OCI-LY3 (cell line): Measurements from ENCODE around the gene LAMTOR3.

ENCODE experiments used
- H2AFZ ChIP-seq: fragments of 200-600, 300-600 bp; shearing (Covaris generic); 2 replicates; pipeline ENCODE4 v1.6.0; 2014; ENCODE audit warnings: antibody characterized with exemption, low read depth, low read length
- H3K27ac ChIP-seq: fragments of 200-600, 300-600 bp; sonication (generic); 2 replicates; pipeline ENCODE4 v1.5.1; 2014; ENCODE audit warnings: mild to moderate bottlenecking, low read length, moderate library complexity, mixed read lengths
- H3K27me3 ChIP-seq: fragments of 200-600, 300-600 bp; sonication (generic); 2 replicates; pipeline ENCODE4 v1.6.1; 2014; ENCODE audit warnings: low read depth, low read length, mixed read lengths
- H3K36me3 ChIP-seq: fragments of 200-600, 300-600 bp; sonication (generic); replicated peaks from 2 replicates; pipeline ENCODE3; 2014; ENCODE audit warnings: low read depth, low read length, mixed read lengths
- H3K4me1 ChIP-seq: fragments of 300-600, 200-600 bp; sonication (generic); 2 replicates; pipeline ENCODE4 v1.6.1; 2014; ENCODE audit warnings: low read length, mixed read lengths
- H3K4me2 ChIP-seq: fragments of 200-600, 300-600 bp; sonication (generic); 2 replicates; pipeline ENCODE4 v1.6.1; 2014; ENCODE audit warnings: low read length, mixed read lengths
- H3K4me3 ChIP-seq: fragments of 300-600, 200-600 bp; sonication (generic); 2 replicates; pipeline ENCODE4 v1.5.1; 2014; ENCODE audit warnings: antibody characterized with exemption, mild to moderate bottlenecking, low read length, moderate library complexity
- H3K79me2 ChIP-seq: fragments of 300-600, 200-600 bp; shearing (Covaris generic); 2 replicates; pipeline ENCODE4 v1.6.1; 2014; ENCODE audit warnings: mild to moderate bottlenecking, low read length, mixed read lengths
- H3K9ac ChIP-seq: fragments of 300-600, 200-600 bp; shearing (Covaris generic); 2 replicates; pipeline ENCODE4 v1.6.0; 2014; ENCODE audit warnings: mild to moderate bottlenecking, low read length, moderate library complexity
- H3K9me3 ChIP-seq: fragments of 200-600, 300-600 bp; shearing (Covaris generic); 2 replicates; pipeline ENCODE4 v1.6.1; 2014; ENCODE audit warnings: low read length, mixed read lengths; ENCODE audit not compliant: insufficient read depth
- H4K20me1 ChIP-seq: fragments of 200-600, 300-600 bp; sonication (generic); 2 replicates; pipeline ENCODE4 v1.6.1; 2016; ENCODE audit warnings: low read length, mixed read lengths; ENCODE audit not compliant: insufficient read depth
- EZH2phosphoT487 ChIP-seq: fragments of 200-600 bp; shearing (Covaris generic); IDR thresholded peaks from 2 replicates; pipeline ENCODE4 v1.6.1; 2018; ENCODE audit warnings: antibody characterized with exemption, mixed run types, low read depth
- TF ChIP-seq, protein P1 (sequence below): fragments of 200-600, 300-600 bp; sonication (generic); IDR thresholded peaks from 2 replicates; pipeline ENCODE4 v1.5.1; 2014; ENCODE audit warnings: antibody characterized with exemption, low read length, low read depth

LAMTOR3 gene

DNA sequence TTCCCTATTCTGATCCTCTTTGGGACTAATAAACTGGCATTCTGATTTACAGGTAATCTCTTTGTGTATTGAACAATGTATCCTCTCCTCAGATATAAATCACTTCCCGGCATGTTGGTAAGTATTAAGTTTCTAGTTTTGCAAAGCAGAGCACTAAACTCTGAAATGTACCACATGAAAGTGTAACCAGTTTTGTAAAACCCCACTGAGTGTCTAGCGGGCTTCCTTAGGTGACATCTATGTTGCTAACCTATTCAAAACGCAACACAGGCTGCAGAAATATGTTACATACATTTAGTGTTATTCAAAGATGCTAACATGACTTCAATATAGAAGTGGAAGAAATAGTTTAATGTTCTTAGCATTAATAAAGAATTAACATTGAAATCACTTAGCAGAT is 26.9 kb upstream of the LAMTOR3 start:
- no peaks in the 10 kb centered on the region for H4K20me1 ChIP-seq
- H3K4me1 ChIP-seq = no peaks in the 10 kb centered on the region
- no peak overlapping the region for H3K9ac ChIP-seq
- no peak overlapping the region for H2AFZ ChIP-seq
- peaks cover 39% of the 10 kb centered on the region for H3K36me3 ChIP-seq
- no peak overlapping the region for H3K4me3 ChIP-seq
- no peak overlapping the region for H3K27ac ChIP-seq
- no peak overlapping the region for H3K4me2 ChIP-seq
- TF ChIP-seq, protein P1, sequence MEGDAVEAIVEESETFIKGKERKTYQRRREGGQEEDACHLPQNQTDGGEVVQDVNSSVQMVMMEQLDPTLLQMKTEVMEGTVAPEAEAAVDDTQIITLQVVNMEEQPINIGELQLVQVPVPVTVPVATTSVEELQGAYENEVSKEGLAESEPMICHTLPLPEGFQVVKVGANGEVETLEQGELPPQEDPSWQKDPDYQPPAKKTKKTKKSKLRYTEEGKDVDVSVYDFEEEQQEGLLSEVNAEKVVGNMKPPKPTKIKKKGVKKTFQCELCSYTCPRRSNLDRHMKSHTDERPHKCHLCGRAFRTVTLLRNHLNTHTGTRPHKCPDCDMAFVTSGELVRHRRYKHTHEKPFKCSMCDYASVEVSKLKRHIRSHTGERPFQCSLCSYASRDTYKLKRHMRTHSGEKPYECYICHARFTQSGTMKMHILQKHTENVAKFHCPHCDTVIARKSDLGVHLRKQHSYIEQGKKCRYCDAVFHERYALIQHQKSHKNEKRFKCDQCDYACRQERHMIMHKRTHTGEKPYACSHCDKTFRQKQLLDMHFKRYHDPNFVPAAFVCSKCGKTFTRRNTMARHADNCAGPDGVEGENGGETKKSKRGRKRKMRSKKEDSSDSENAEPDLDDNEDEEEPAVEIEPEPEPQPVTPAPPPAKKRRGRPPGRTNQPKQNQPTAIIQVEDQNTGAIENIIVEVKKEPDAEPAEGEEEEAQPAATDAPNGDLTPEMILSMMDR = no peak
- no peak for TF ChIP-seq EZH2phosphoT487
- peaks cover 4% of the 10 kb centered on the region; the same call in 1 of the 2 replicates for H3K79me2 ChIP-seq
- H3K9me3 ChIP-seq = no peaks in the 10 kb centered on the region
- H3K27me3 ChIP-seq = no peaks in the 10 kb centered on the region

DNA sequence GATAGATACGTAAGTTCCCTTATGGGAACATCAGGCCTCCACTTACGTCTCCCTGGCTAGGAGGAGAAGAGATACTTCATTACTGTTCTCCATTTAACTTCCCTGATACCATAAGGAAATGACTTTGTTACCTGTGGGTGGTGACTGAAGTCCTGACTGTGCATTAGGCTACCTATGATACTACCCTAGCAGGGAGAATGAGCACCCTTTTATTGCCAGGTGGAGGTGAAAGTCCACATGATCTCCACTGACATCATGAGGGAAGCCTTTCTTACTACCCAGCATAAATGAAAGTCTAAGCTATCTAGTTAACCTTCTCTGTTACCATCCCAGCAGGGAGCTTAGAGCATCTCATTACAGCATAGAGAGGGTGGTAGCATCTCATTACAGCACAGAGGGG is 24.4 kb upstream of the LAMTOR3 start:
- H3K4me1 ChIP-seq = no peaks in the 10 kb centered on the region
- no peak overlapping the region for H3K27ac ChIP-seq
- TF ChIP-seq EZH2phosphoT487 = no peak
- TF ChIP-seq, protein P1 = no peak
- no peaks in the 10 kb centered on the region for H3K27me3 ChIP-seq
- no peak overlapping the region for H3K4me3 ChIP-seq
- no peak overlapping the region for H2AFZ ChIP-seq
- H3K79me2 ChIP-seq = no peaks in the 10 kb centered on the region
- no peak overlapping the region for H3K9ac ChIP-seq
- peaks cover 42% of the 10 kb centered on the region for H3K36me3 ChIP-seq
- no peaks in the 10 kb centered on the region for H4K20me1 ChIP-seq
- H3K4me2 ChIP-seq = no peak overlapping the region
- H3K9me3 ChIP-seq = no peaks in the 10 kb centered on the region

DNA sequence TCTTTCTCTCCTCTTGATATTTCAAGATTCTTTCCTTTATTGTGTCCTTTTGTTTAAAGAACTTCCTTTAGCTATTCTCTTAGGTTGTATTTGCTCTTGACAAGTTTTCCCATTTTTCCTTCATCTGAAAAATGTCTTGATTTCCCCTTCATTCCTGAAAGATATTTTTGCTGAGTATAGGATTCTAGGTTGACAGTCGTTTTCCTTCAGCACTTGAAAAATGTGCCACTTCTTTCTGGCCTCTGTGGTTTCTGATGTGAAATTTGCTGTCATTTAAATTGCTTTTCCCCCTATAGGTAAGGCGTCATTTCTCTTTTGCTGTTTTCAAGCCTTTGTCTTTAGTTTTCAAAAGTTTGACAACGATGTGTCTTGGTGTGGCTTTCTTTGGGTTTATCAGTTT is 23.3 kb upstream of the LAMTOR3 start:
- Histone ChIP-seq H3K4me1 (no peaks in the 10 kb centered on the region), H2AFZ (no peak overlapping the region), H3K79me2 (no peaks in the 10 kb centered on the region), H3K27me3 (no peaks in the 10 kb centered on the region), H3K9ac (no peak overlapping the region), H3K27ac (no peak overlapping the region), H4K20me1 (no peaks in the 10 kb centered on the region), H3K4me3 (no peak overlapping the region), H3K4me2 (no peak overlapping the region), H3K9me3 (no peaks in the 10 kb centered on the region), H3K36me3 (peaks cover 41% of the 10 kb centered on the region)
- TF ChIP-seq EZH2phosphoT487 = no peak
- TF ChIP-seq, protein P1 = no peak

DNA sequence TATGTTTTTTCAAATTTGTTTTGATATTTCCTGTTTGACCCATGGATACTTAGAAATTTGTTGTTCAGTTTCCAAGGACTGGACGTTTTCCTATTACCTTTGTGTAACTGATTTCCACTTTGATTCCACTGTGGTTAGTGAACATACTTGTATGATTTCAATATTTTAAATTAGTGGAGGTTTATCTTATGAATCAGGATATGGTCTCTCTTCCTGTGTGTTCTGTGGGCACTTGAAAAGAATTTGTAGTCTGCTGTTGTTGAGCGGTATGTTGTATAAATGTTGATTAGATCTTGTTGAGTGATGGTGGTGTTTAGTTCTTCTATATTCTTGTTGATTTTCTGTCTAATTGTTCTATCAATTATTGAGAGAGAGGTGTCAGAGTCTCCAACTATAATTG is 21.2 kb upstream of the LAMTOR3 start:
- Histone ChIP-seq H3K4me2 (no peak overlapping the region), H3K9ac (no peak overlapping the region), H4K20me1 (no peaks in the 10 kb centered on the region), H3K4me1 (no peaks in the 10 kb centered on the region), H3K4me3 (no peak overlapping the region), H3K36me3 (peaks cover 29% of the 10 kb centered on the region), H3K79me2 (no peaks in the 10 kb centered on the region), H3K27ac (no peak overlapping the region), H3K9me3 (no peaks in the 10 kb centered on the region), H3K27me3 (no peaks in the 10 kb centered on the region), H2AFZ (no peak overlapping the region)
- TF ChIP-seq, protein P1 = no peak
- TF ChIP-seq EZH2phosphoT487 = no peak
